Heart left ventricle (tissue), 16 donors: Measurements from ENCODE around the gene BEAN1. TPM values are rescaled to one million over a fixed set of nuclear protein-coding genes. Genes with fewer than 3 reads are reported as not detected.

ENCODE experiments used
- ATAC-seq, 4 donors: fragments of 200-7000 bp; cut with Tn5 transposase; one replicate each; pipeline ENCODE4 v1.9.1; 2020 to 2022; ENCODE audit warnings: moderate library complexity in 4 of 4, mild to moderate bottlenecking in 3 of 4, moderate number of reproducible peaks in 1 of 4
- DNase-seq, 5 donors: peaks; one replicate each; pipeline ENCODE4 v3.0.0-alpha.2; 2020
- H3K27ac ChIP-seq, 12 donors: fragments of 200-600 bp; sonication (generic) in 4 of 12; one replicate each; pipeline versions ENCODE4 v1.5.0 to v1.8.0; 2016 to 2022; ENCODE audit warnings: mild to moderate bottlenecking in 2 of 12
- H3K27me3 ChIP-seq, 9 donors: fragments of 200-600 bp; sonication (generic) in 2 of 9; one replicate each; pipeline versions ENCODE4 v1.5.1 to v1.8.0; 2016 to 2022; ENCODE audit warnings: mild to moderate bottlenecking in 3 of 9
- H3K36me3 ChIP-seq, 9 donors: fragments of 200-600 bp; sonication (generic) in 2 of 9; one replicate each; pipeline versions ENCODE4 v1.5.0 to v1.8.0; 2018 to 2022; ENCODE audit warnings: mild to moderate bottlenecking in 2 of 9
- H3K4me1 ChIP-seq, 12 donors: fragments of 200-600 bp; sonication (generic) in 4 of 12; one replicate each; pipeline versions ENCODE4 v1.5.0 to v1.8.0; 2016 to 2022; ENCODE audit warnings: mild to moderate bottlenecking in 3 of 12
- H3K4me3 ChIP-seq, 12 donors: fragments of 200-600 bp; sonication (generic) in 4 of 12; one replicate each; pipeline versions ENCODE4 v1.5.0 to v1.8.0; 2017 to 2022; ENCODE audit warnings: mild to moderate bottlenecking in 9 of 12, moderate library complexity in 4 of 12
- H3K9me3 ChIP-seq, 12 donors: fragments of 200-600 bp; sonication (generic) in 4 of 12; one replicate each; pipeline versions ENCODE4 v1.5.0 to v1.8.0; 2016 to 2022; ENCODE audit warnings: mild to moderate bottlenecking in 1 of 12
- CTCF ChIP-seq, 12 donors: fragments of 200-600 bp; sonication (generic) in 4 of 12; IDR thresholded peaks; one replicate each; pipeline versions ENCODE4 v1.5.0 to v1.8.0; 2018 to 2022; ENCODE audit warnings: antibody characterized with exemption in 12 of 12, mild to moderate bottlenecking in 5 of 12
- POLR2A ChIP-seq, 2 donors: fragments of 450-650 bp; IDR thresholded peaks; one replicate each; pipeline ENCODE4 v1.6.1; 2017; ENCODE audit warnings: antibody characterized with exemption in 2 of 2, mild to moderate bottlenecking in 2 of 2, moderate library complexity in 2 of 2
- WGBS, 4 donors: extraction: QIAGEN DNeasy Blood & Tissue Kit in 2 of 4; methylation state at CpG; one replicate each; pipeline versions ENCODE4 v1.1.5 to v1.1.7; 2013 to 2018; 5-methylcytosine and 5-hydroxymethylcytosine counted together
- intact Hi-C, 10 donors: fragments of 100-400 bp; cut with DNase I; formaldehyde crosslinking; loops; one replicate each; pipeline versions ENCODE4 v1.11.1 to v1.14.2; 2022
- polyA plus RNA-seq, 2 donors: library from polyadenylated mRNA; stranded (reverse); fragments of 200-250 nt; gene quantifications; one replicate each; pipeline ENCODE4 v1.2.3, GENCODE V29; 2013
- total RNA-seq, 9 donors: library from RNA; depleted of rRNA in 2 of 9; stranded (reverse); fragments of >200 nt in 2 of 9; fragmentation: NEBNext Ultra II Directional in 3 of 9; extraction: Animal tissue kit (Norgen Biotek cat#: 25700) in 3 of 9; gene quantifications; one replicate each; pipeline versions ENCODE4 v1.1.0 to v1.2.4, GENCODE V29; 2016 to 2023
- donor health status: ischemic (EF 13 %, LVEDD 7.1; RV severe dilation, severe dysfunction).
- donor health status: healthy with polysubstance abuse.
- donor health status: DM: no; HTN: yes; CAD: no.
- donor health status: DM: no; HTN: no; CAD: no.
- donor health status: ischemic (EF 25% LVEDD 6.9; RV normal size, moderate dysfunction).
- donor health status: ischemic (EF 25% LVEDD 5.7; RV mildly dilated, moderate dysfunction).
- donor health status: healthy.
- donor health status: DM: yes; HTN: yes; CAD: no.
- donor health status: ischemic (EF 35%, LVEDD 5.7; RV mildly dilated, moderate dysfunction).
- donor health status: nonischemic (EF 11% LVEDD 7.7; RV severe dilation, severe dysfunction).
- donor health status: DM: yes; HTN: yes; CAD: no.
- donor health status: PGD.
- donor health status: ischemic (EF 29% LVEDD 5.4; RV normal size, mild dysfunction).
- donor health status: nonischemic (EF 23%, LVEDD 6.1; RV moderate dilation, normal function).

BEAN1 gene
- total and polyA plus RNA-seq, 11 donors, result 0.30 to 8.8 (median 1.5) TPM

- peaks cover 0 to 9% (median 0%) of the 10 kb centered on the region in 12 donors for H3K4me1 ChIP-seq
- TF ChIP-seq POLR2A (IDR thresholded peaks at IDR 0.05) (no peak), CTCF (IDR thresholded peaks at IDR 0.05) (no peak)
- no peak overlapping the region for H3K4me3 ChIP-seq
- intact Hi-C loops, result loop anchor here in 1 of 10 donors (10.0 kb wide), 1 partner anchor 446 kb away; no protein-coding TSS in a partner anchor
- DNase-seq (no peak), ATAC-seq (no peak)
- H3K27me3 ChIP-seq, result no peaks in the 10 kb centered on the region
- peaks cover 0 to 7% (median 0%) of the 10 kb centered on the region in 12 donors for H3K9me3 ChIP-seq
- H3K36me3 ChIP-seq, result no peaks in the 10 kb centered on the region
- H3K27ac ChIP-seq, result no peak overlapping the region
- whole genome bisulfite sequencing, 4 donors, result 71 to 89% (median 81%) methylated on average over 9 of the region's 9 CpGs
These were observed 8.7 kb upstream of the BEAN1 start for GRCh38 chr16:66418165-66418962.

DNA sequence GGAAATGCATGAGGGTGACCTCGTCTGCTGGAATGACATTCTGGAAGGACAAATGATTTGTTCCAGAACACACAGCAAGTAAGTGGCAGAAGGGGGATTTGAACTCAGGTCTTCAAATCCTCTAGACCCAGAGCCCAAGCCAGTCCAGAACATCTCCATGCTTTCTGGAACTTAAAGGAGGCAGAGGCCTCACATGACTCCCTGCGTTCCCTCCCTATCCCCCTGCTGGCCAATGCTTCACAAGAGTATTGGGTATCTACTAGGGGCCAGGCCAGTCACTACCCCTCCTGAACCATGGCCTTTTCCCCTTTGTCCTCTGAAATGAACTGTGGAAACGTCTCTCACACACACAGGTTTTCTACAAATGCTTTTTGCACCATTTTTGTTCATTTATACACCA, 7.6 kb upstream of the BEAN1 start:
- ATAC-seq (no peak), DNase-seq (no peak)
- peaks cover 0 to 3% (median 0%) of the 10 kb centered on the region in 9 donors for H3K27me3 ChIP-seq
- peaks cover 0 to 7% (median 0%) of the 10 kb centered on the region in 12 donors for H3K9me3 ChIP-seq
- TF ChIP-seq POLR2A (IDR thresholded peaks at IDR 0.05) (no peak), CTCF (IDR thresholded peaks at IDR 0.05) (no peak)
- H3K36me3 ChIP-seq, result no peaks in the 10 kb centered on the region
- no peak overlapping the region for H3K27ac ChIP-seq
- no peak overlapping the region for H3K4me3 ChIP-seq
- intact Hi-C loops, result loop anchor here in 1 of 10 donors (10.0 kb wide), 1 partner anchor 445 kb away; no protein-coding TSS in a partner anchor
- WGBS, 4 donors, result 54 to 67% (median 64%) methylated on average over 3 of the region's 3 CpGs
- peaks cover 0 to 9% (median 0%) of the 10 kb centered on the region in 12 donors for H3K4me1 ChIP-seq

DNA sequence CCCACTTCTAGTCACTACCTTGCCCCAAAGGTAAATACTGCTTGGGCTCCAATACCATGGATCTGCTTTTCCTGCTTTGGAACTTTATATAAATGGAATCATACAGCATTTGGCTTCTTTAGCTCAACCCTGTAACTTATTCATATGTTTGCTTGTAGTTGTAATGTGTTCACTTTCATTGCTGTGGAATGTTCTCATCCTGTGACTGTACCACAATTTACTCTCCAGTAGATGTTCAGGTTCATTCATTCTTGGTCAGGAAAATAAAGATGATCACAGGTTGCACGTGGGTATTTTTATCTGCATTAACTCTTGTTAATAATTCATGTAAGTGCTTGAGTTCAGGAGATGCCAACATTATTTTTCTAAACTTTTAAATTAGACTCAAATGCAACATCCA, 6.7 kb upstream of the BEAN1 start:
- H3K9me3 ChIP-seq, result peaks cover 0 to 7% (median 0%) of the 10 kb centered on the region in 12 donors
- H3K4me3 ChIP-seq, result no peak overlapping the region
- no peak for ATAC-seq
- no peak for TF ChIP-seq CTCF (IDR thresholded peaks at IDR 0.05)
- no peak for DNase-seq
- intact Hi-C loops, result loop anchor here in 1 of 10 donors (5.0 kb wide), 1 partner anchor 57 kb away; no protein-coding TSS in a partner anchor
- peaks cover 0 to 9% (median 0%) of the 10 kb centered on the region in 12 donors for H3K4me1 ChIP-seq
- WGBS, 4 donors, result 40 to 52% (median 48%) methylated on average over 1 of the region's 1 CpG
- no peak overlapping the region for H3K27ac ChIP-seq
- no peaks in the 10 kb centered on the region for H3K36me3 ChIP-seq
- H3K27me3 ChIP-seq, result peaks cover 0 to 11% (median 0%) of the 10 kb centered on the region in 9 donors

- H3K9me3 ChIP-seq, result peaks cover 0 to 7% (median 0%) of the 10 kb centered on the region in 12 donors
- peaks cover 0 to 18% (median 6%) of the 10 kb centered on the region in 12 donors for H3K4me1 ChIP-seq
- intact Hi-C loops, result loop anchor here in 1 of 10 donors (5.0 kb wide), 1 partner anchor 55 kb away; no protein-coding TSS in a partner anchor
- no peak for DNase-seq
- peaks cover 0 to 24% (median 8%) of the 10 kb centered on the region in 9 donors for H3K27me3 ChIP-seq
- H3K27ac ChIP-seq, result no peak overlapping the region
- no peak overlapping the region for H3K4me3 ChIP-seq
- no peaks in the 10 kb centered on the region for H3K36me3 ChIP-seq
- WGBS, 4 donors, result 75 to 90% (median 83%) methylated on average over 6 of the region's 6 CpGs
- ATAC-seq, result no peak
- TF ChIP-seq POLR2A (IDR thresholded peaks at IDR 0.05) (no peak), CTCF (IDR thresholded peaks at IDR 0.05) (no peak)
These were observed 5.2 kb upstream of the BEAN1 start for GRCh38 chr16:66421891-66422290.
